ENCODE results near the gene MEGF11. TPM values are rescaled to one million over a fixed set of nuclear protein-coding genes. Genes with fewer than 3 reads are reported as not detected.

MEGF11 gene
- total RNA-seq, 1 donor from 2014 or later, result 0.60 TPM

GRCh38 chr15:66065325-66065724 lies 188.2 kb downstream of the MEGF11 start:
- H3K4me1 Mint-ChIP-seq (ENCODE audit: low read depth), result peaks cover 21% of the 10 kb centered on the region
- no peak for TF ChIP-seq CTCF (IDR thresholded peaks at IDR 0.05; ENCODE audit: unreplicated experiment)
- no peaks in the 10 kb centered on the region for H3K36me3 Mint-ChIP-seq (ENCODE audit: insufficient read depth)
- no peak overlapping the region for H3K27ac Mint-ChIP-seq
- H3K9me3 Mint-ChIP-seq (ENCODE audit: low read depth), result no peaks in the 10 kb centered on the region
- no peak overlapping the region for H3K4me3 Mint-ChIP-seq (ENCODE audit: low read depth)
- no peak for DNase-seq (ENCODE audit: low spot score, unreplicated experiment)
- peaks cover 13% of the 10 kb centered on the region for H3K27me3 Mint-ChIP-seq

GRCh38 chr15:66063147-66063546 lies 190.4 kb downstream of the MEGF11 start:
- Mint-ChIP-seq H3K27ac (no peak overlapping the region), H3K36me3 (ENCODE audit: insufficient read depth) (no peaks in the 10 kb centered on the region), H3K4me3 (ENCODE audit: low read depth) (no peak overlapping the region), H3K4me1 (ENCODE audit: low read depth) (peaks cover 27% of the 10 kb centered on the region), H3K27me3 (peaks cover 26% of the 10 kb centered on the region), H3K9me3 (ENCODE audit: low read depth) (no peaks in the 10 kb centered on the region)
- no peak for TF ChIP-seq CTCF (IDR thresholded peaks at IDR 0.05; ENCODE audit: unreplicated experiment)
- no peak for DNase-seq (ENCODE audit: low spot score, unreplicated experiment)

- Mint-ChIP-seq H3K4me3 (ENCODE audit: low read depth) (no peak overlapping the region), H3K27me3 (peaks cover 65% of the 10 kb centered on the region), H3K9me3 (ENCODE audit: low read depth) (no peaks in the 10 kb centered on the region), H3K36me3 (ENCODE audit: insufficient read depth) (no peaks in the 10 kb centered on the region), H3K4me1 (ENCODE audit: low read depth) (peaks cover 11% of the 10 kb centered on the region), H3K27ac (no peak overlapping the region)
- no peak for DNase-seq (ENCODE audit: low spot score, unreplicated experiment)
- no peak for TF ChIP-seq CTCF (IDR thresholded peaks at IDR 0.05; ENCODE audit: unreplicated experiment)
These were observed 196.5 kb downstream of the MEGF11 start for GRCh38 chr15:66057089-66057488.

GRCh38 chr15:66053991-66054390 lies 199.6 kb downstream of the MEGF11 start:
- peaks cover 74% of the 10 kb centered on the region for H3K27me3 Mint-ChIP-seq
- no peak for TF ChIP-seq CTCF (IDR thresholded peaks at IDR 0.05; ENCODE audit: unreplicated experiment)
- H3K4me3 Mint-ChIP-seq (ENCODE audit: low read depth), result no peak overlapping the region
- no peaks in the 10 kb centered on the region for H3K36me3 Mint-ChIP-seq (ENCODE audit: insufficient read depth)
- DNase-seq (ENCODE audit: low spot score, unreplicated experiment), result no peak
- peaks cover 10% of the 10 kb centered on the region for H3K4me1 Mint-ChIP-seq (ENCODE audit: low read depth)
- H3K27ac Mint-ChIP-seq, result no peak overlapping the region
- H3K9me3 Mint-ChIP-seq (ENCODE audit: low read depth), result no peaks in the 10 kb centered on the region

- peaks cover 70% of the 10 kb centered on the region for H3K27me3 Mint-ChIP-seq
- H3K4me3 Mint-ChIP-seq (ENCODE audit: low read depth), result no peak overlapping the region
- H3K36me3 Mint-ChIP-seq (ENCODE audit: insufficient read depth), result no peaks in the 10 kb centered on the region
- TF ChIP-seq CTCF (IDR thresholded peaks at IDR 0.05; ENCODE audit: unreplicated experiment), result no peak
- H3K4me1 Mint-ChIP-seq (ENCODE audit: low read depth), result peaks cover 19% of the 10 kb centered on the region
- no peak for DNase-seq (ENCODE audit: low spot score, unreplicated experiment)
- no peak overlapping the region for H3K27ac Mint-ChIP-seq
- no peaks in the 10 kb centered on the region for H3K9me3 Mint-ChIP-seq (ENCODE audit: low read depth)
These were observed 201.7 kb downstream of the MEGF11 start for GRCh38 chr15:66051833-66052232.
